NT2/D1 (cell line): ENCODE measurements around the gene DDC.
A peak's percentile ranks its signal among the peaks of the same experiment; 100 is the strongest.
"Not testable (repeated sequence)": the region's sequence is repeated elsewhere in the genome, so short reads cannot be mapped to it uniquely, and the experiment has no call there.

Source experiments
- DNase-seq: peaks from one replicate; pipeline ENCODE4 v3.0.0-alpha.2; 2011; ENCODE audit warnings: low read depth, low spot score
- H3K27me3 ChIP-seq: 2 replicates; pipeline ENCODE4 v1.6.0; 2011; ENCODE audit warnings: mild to moderate bottlenecking; ENCODE audit not compliant: insufficient read length, insufficient read depth
- H3K36me3 ChIP-seq: 2 replicates; pipeline ENCODE4 v1.6.1; 2011; ENCODE audit warnings: mild to moderate bottlenecking, low read length, mixed read lengths; ENCODE audit not compliant: insufficient read depth, insufficient read length
- H3K4me1 ChIP-seq: 2 replicates; pipeline ENCODE4 v1.5.1; 2011; ENCODE audit not compliant: insufficient read depth, insufficient read length
- H3K4me3 ChIP-seq: 2 replicates; pipeline ENCODE4 v1.5.1; 2011; ENCODE audit warnings: low read depth; ENCODE audit not compliant: insufficient read length
- H3K9ac ChIP-seq: 2 replicates; pipeline ENCODE4 v1.6.0; 2011; ENCODE audit warnings: low read depth; ENCODE audit not compliant: insufficient read length
- H3K9me3 ChIP-seq: 2 replicates; pipeline ENCODE4 v1.5.1; 2011; ENCODE audit warnings: mild to moderate bottlenecking, low read length; ENCODE audit not compliant: insufficient read depth
- SUZ12 ChIP-seq: IDR thresholded peaks from 2 replicates; pipeline ENCODE4 v1.6.1; 2011; ENCODE audit not compliant: insufficient read length, insufficient read depth; ENCODE audit errors: extremely low read depth
- YY1 ChIP-seq: IDR thresholded peaks from 2 replicates; pipeline ENCODE4 v1.6.1; 2011; ENCODE audit not compliant: insufficient read length, insufficient read depth
- ZNF274 ChIP-seq: IDR thresholded peaks from 2 replicates; pipeline ENCODE4 v1.6.1; 2011; ENCODE audit warnings: mild to moderate bottlenecking, low read depth, low read length

The DDC gene

GRCh38 chr7:50470250-50471163, 94.7 kb downstream of the DDC start:
- Histone ChIP-seq H3K27me3 (peaks cover 25% of the 10 kb centered on the region), H3K4me1 (peaks cover 3% of the 10 kb centered on the region), H3K36me3 (no peaks in the 10 kb centered on the region), H3K4me3 (no peak overlapping the region), H3K9me3 (no peaks in the 10 kb centered on the region), H3K9ac (no peak overlapping the region)
- DNase-seq, result no peak
- TF ChIP-seq SUZ12 (no peak), ZNF274 (no peak), YY1 (no peak)

DNA sequence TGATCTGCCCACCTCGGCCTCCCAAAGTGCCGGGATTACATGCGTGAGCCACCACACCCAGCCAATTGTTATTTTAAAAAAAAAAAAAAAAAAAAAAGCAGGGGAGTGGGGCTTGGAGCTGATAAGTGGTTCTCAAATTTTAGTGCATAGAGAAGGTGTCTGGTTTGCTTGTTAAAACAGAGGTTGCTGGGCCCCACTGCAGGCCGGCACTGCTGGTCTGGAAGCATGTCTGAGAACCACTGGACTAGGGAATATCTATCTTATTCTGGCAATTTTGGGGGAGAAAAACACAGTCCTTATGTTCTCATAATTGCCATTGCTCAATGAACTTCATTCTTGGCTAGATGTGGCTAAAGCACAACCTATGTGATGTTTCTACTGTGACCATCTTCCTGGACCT, 96.0 kb downstream of the DDC start:
- DNase-seq, result no peak
- H3K4me3 ChIP-seq, result no peak overlapping the region
- no peaks in the 10 kb centered on the region for H3K9me3 ChIP-seq
- H3K36me3 ChIP-seq, result no peaks in the 10 kb centered on the region
- TF ChIP-seq SUZ12 (no peak), ZNF274 (no peak), YY1 (no peak)
- peaks cover 25% of the 10 kb centered on the region for H3K27me3 ChIP-seq
- H3K9ac ChIP-seq, result no peak overlapping the region
- peaks cover 3% of the 10 kb centered on the region for H3K4me1 ChIP-seq

- H3K4me3 ChIP-seq, result no peak overlapping the region
Measured at GRCh38 chr7:50467817-50468610, 97.2 kb downstream of the DDC start.

GRCh38 chr7:50466815-50467585, 98.2 kb downstream of the DDC start:
- no peak for DNase-seq
- no peak overlapping the region for H3K4me3 ChIP-seq
- TF ChIP-seq YY1 (no peak), SUZ12 (no peak), ZNF274 (no peak)
- H3K27me3 ChIP-seq, result peaks cover 25% of the 10 kb centered on the region
- peaks cover 3% of the 10 kb centered on the region for H3K4me1 ChIP-seq
- H3K9ac ChIP-seq, result no peak overlapping the region
- H3K9me3 ChIP-seq, result no peaks in the 10 kb centered on the region; the same call in 1 of the 2 replicates
- no peaks in the 10 kb centered on the region for H3K36me3 ChIP-seq

More at GRCh38 chr7:50467817-50468610, 97.2 kb downstream of the DDC start:
- peaks cover 3% of the 10 kb centered on the region for H3K4me1 ChIP-seq
- peaks cover 25% of the 10 kb centered on the region for H3K27me3 ChIP-seq
- no peak for TF ChIP-seq ZNF274
- no peak for TF ChIP-seq YY1
- no peak for TF ChIP-seq SUZ12
- H3K9me3 ChIP-seq, result no peaks in the 10 kb centered on the region; the same call in 1 of the 2 replicates
- H3K9ac ChIP-seq, result peak overlapping the region; percentile 33
- H3K36me3 ChIP-seq, result no peaks in the 10 kb centered on the region
- DNase-seq, result peak; percentile 84

DNA sequence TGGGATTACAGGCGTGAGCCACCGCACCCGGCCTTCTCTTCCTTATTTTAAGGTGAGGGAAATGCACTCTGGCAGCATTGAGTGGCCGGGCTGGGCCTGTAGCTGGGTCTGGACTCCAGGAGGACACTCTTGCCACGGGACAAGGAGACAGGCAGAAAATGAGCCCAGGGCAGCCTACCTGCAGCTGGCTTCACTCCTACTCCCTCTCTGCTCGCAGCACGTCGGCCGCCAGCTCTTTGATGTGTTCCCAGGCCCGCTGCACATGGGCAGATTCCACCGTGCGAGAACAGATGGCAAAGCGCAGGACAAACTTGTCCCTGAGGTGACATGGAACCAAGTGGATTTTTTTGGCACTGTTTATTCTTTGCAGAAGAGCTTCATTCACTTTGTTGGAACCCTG, 102.2 kb downstream of the DDC start:
- Histone ChIP-seq H3K4me3 (no peak overlapping the region), H3K9me3 (peaks cover 6% of the 10 kb centered on the region; the same call in 1 of the 2 replicates), H3K27me3 (peaks cover 17% of the 10 kb centered on the region), H3K36me3 (no peaks in the 10 kb centered on the region), H3K4me1 (peaks cover 3% of the 10 kb centered on the region), H3K9ac (no peak overlapping the region)
- DNase-seq, result no peak
- no peak for TF ChIP-seq ZNF274
- no peak for TF ChIP-seq SUZ12
- TF ChIP-seq YY1, result no peak

DNA sequence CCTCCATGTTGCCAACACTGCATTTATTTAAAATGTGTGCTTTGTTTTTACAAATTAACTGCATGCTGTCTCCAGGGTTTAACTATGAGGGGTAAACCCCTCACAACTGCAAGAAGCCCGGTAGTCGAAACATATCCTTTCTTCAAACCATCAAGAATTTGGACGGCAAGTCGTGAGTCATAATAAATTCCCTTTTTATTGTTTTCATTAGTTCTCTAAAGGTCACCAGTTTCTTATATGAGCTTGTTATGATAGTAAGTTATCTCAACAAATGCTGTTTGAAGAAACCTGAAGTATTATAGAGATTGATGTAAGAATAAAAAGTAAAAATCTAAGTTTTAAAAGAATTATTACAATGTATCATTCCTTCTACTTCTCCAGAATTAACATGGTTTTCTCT, 102.8 kb downstream of the DDC start:
- TF ChIP-seq SUZ12, result no peak
- no peak for TF ChIP-seq ZNF274
- TF ChIP-seq YY1, result no peak
- no peak for DNase-seq
- H3K9ac ChIP-seq, result no peak overlapping the region
- no peaks in the 10 kb centered on the region for H3K36me3 ChIP-seq
- peaks cover 10% of the 10 kb centered on the region for H3K27me3 ChIP-seq
- H3K9me3 ChIP-seq, result peaks cover 6% of the 10 kb centered on the region; the same call in 1 of the 2 replicates
- no peak overlapping the region for H3K4me3 ChIP-seq
- no peaks in the 10 kb centered on the region for H3K4me1 ChIP-seq

DNA sequence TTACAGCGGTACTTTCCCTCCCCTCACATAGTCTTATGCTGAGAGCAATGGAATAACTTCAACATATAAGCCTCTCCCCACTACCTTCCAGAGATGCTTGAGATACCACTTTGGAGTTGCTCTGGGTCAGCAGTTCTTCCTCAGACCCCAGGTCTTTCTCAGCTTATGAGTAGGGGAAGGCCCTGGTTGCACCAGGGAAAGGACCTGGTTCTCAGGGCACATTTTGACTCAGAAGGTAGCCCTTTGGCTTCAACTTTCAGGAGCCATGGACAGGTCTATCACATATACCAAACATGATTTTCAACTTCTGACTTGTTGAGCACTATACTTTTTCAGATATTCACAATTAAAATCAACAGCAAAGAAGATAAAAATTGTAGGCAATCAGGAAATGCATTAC, 103.5 kb downstream of the DDC start:
- Histone ChIP-seq H3K9me3 (peaks cover 6% of the 10 kb centered on the region; the same call in 1 of the 2 replicates), H3K4me1 (no peaks in the 10 kb centered on the region), H3K36me3 (no peaks in the 10 kb centered on the region), H3K9ac (no peak overlapping the region), H3K4me3 (no peak overlapping the region), H3K27me3 (peaks cover 4% of the 10 kb centered on the region)
- TF ChIP-seq YY1 (no peak), ZNF274 (no peak), SUZ12 (no peak)
- DNase-seq, result no peak

DNA sequence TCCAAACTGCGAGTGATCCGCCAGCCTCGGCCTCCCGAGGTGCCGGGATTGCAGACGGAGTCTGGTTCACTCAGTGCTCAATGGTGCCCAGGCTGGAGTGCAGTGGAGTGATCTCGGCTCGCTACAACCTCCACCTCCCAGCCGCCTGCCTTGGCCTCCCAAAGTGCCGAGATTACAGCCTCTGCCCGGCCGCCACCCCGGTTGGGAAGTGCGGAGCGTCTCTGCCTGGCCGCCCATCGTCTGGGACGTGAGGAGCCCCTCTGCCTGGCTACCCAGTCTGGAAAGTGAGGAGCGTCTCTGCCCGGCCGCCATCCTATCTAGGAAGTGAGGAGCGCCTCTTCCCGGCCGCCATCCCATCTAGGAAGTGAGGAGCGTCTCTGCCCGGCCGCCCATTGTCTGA, 106.0 kb downstream of the DDC start:
- H3K36me3 ChIP-seq, H3K9ac ChIP-seq, H3K4me3 ChIP-seq, DNase-seq, H3K27me3 ChIP-seq, H3K9me3 ChIP-seq, H3K4me1 ChIP-seq: not testable (repeated sequence)

- H3K4me3 ChIP-seq, H3K9ac ChIP-seq, H3K36me3 ChIP-seq, H3K4me1 ChIP-seq, H3K9me3 ChIP-seq, H3K27me3 ChIP-seq, DNase-seq: not testable (repeated sequence)
Measured at GRCh38 chr7:50458651-50459050, 106.6 kb downstream of the DDC start.
